ENCODE results near the gene GALNT16. TPM values are rescaled to one million over a fixed set of nuclear protein-coding genes. Genes with fewer than 3 reads are reported as not detected.

GALNT16 gene
- total RNA-seq, 1 donor from 2014 or later, result 0.96 TPM

- peak; percentile 69 for DNase-seq (ENCODE audit: low spot score)
Measured at GRCh38 chr14:69317102-69317755, 57.3 kb downstream of the GALNT16 start.

DNA sequence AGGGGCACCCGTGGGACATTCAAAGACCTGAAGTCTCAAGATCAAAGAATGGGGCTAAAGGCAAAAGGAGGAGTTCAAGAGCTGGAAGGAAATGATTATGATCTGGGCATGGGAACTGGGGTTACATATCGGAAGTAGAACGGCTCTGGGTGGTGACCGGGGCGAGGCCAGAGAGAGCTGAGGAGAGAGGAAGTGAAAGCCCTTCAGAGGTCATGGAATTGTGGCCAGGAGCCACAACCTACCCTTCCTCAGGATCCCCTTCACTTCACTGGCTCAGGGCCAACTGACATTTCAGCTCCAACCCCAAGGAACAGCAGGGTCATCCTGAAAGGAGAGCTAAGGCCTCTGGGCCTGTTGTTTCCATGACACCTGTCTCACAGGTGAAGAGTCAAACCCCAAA lies 57.8 kb downstream of the GALNT16 start:
- no peak for DNase-seq (ENCODE audit: low spot score)

GRCh38 chr14:69318241-69318640 lies 58.3 kb downstream of the GALNT16 start:
- no peak for DNase-seq (ENCODE audit: low spot score)

- no peak for DNase-seq (ENCODE audit: low spot score)
Measured at GRCh38 chr14:69318901-69319475, 59.0 kb downstream of the GALNT16 start.

DNA sequence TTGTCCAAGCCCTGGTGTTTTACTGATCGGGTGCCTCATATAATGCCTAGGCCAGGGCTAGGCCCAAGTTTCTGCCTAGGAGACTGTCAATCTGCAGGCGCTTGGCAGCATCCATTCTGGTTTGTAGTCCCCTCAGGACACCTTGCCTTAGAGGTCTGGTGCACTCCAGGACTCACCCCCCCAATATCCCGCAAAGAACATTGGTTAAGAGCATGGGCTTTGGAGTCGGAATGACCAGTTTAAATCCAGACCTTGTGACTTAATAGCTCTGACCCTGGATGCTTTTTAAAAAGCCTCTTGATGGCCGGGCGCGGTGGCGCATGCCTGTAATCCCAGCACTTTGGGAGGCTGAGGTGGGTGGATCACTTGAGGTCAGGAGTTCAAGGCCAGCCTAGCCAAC lies 60.0 kb downstream of the GALNT16 start:
- DNase-seq (ENCODE audit: low spot score), result no peak

GRCh38 chr14:69320581-69321365 lies 60.8 kb downstream of the GALNT16 start:
- no peak for DNase-seq (ENCODE audit: low spot score)

DNA sequence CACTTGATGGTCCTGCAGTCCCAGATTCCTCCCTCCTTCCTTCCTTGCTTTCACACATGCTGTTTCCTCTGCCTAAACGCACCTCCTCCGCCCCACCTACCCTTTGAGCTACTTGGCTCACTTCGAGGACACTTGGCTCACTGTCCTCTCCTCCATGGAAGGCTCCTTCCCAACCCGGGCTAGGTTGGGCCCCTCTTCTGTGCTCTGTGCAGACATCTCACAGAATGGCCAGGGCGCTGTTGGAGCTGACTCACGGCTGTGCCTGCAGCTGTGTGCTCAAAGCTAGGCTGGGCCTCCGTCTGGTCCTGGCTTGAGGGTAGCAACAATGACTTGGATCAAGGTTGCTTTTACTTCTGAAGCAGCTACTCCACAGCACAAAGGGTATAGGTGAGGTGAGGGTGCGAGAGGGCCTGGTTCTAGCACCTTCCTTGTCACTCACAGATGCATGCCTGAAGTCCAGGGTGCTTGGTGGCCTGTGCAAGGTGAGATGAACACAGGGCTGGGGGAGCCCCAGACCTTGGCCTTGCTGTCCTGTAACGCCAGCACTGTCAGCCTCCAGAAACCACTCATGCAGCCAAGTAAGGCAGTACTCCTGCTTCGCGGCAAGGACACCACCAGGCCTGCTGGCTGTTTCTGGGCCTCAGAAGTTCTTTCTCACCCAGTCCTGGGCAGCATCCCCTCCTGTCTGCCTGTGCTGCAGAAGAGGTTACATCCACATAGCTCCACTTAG lies 61.8 kb downstream of the GALNT16 start:
- DNase-seq (ENCODE audit: low spot score), result no peak

DNA sequence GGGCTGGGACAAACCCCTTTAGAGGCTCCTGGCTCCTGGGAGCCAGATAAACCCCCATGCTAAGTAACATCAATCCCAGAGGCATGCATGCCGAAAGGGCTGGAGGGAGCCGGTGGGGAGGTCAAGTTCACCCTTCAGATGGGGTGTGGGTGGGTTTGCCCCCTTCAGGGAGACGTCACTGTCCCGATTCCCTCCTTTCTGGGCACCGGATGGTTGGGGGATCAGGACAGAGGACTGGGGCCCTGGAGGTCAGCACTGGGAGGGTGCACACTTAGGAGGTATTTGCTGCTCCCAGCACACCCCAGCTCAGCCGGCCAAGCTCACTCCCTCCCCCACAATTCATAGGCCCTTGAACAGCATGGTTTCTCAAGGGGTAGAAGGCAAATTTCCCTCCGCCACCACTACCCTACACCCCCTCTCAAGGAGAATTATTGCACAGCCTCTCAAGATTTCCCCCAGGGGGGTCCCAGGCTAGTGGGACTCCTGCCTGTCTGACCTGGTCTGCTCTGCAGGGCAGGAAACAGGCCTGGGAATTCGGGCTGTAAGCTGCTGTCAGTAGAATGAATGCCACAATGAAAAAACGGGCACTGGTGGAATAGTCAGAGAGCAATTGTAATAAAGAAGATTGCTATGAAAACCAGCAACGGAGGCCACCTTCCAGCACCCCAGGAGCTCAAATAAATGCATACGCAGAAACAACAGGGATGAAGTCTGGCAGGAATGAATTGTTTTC lies 63.5 kb downstream of the GALNT16 start:
- no peak for DNase-seq (ENCODE audit: low spot score)

GRCh38 chr14:69323999-69324282 lies 64.0 kb downstream of the GALNT16 start:
- DNase-seq (ENCODE audit: low spot score), result no peak

- DNase-seq (ENCODE audit: low spot score), result no peak
Measured at GRCh38 chr14:69324341-69324931, 64.5 kb downstream of the GALNT16 start.

GRCh38 chr14:69325086-69325485 lies 65.1 kb downstream of the GALNT16 start:
- DNase-seq (ENCODE audit: low spot score), result no peak

DNA sequence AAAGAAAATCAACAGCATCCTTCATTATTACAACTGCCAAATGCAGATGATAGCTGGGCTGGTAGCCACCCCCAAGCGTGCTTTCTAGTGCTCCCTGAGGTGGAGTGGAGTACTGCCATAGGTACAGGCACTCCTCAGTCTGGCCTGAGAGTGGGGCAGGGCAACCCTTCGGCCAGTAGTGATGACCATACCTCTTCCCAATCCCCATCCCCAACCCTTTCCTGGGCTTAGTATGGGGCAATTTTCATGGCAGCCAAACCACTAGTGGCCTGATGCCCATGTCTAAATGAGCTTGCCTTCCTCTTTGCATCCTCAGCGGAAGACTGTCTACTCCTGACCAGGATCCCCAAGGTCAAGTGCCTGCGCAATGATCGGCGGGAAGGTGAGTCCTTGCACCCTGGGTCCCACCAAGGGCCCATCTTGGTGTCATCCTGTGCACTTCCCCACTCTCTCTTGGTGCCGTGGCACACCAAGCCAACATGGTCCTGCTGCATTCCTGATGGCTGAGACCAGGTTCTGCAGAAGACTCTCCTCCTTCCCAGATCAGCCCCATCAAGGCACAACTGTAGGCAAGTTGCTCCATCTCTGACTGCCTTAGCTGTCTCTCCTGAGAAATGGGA lies 65.8 kb downstream of the GALNT16 start:
- DNase-seq (ENCODE audit: low spot score), result no peak

DNA sequence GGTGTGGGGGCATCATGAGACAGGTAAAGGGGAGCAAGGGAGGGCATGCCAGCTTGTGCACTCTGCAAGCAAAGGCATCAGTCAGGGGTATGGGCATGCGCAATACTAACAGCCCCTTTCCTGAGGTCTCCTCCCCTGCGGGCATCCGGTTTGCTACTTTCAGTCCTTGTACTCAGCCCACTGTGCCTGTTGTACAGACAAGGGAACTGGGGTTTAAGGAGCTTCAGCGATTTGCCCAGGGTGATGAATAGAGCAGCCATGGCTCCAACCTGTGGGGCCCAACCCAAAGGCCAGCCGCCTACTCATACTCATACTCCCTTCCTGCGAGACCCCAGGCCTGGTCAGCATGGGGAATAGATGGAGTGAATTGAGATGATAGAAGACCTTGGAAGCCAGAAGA lies 66.7 kb downstream of the GALNT16 start:
- DNase-seq (ENCODE audit: low spot score), result no peak

- peak; percentile 27 for DNase-seq (ENCODE audit: low spot score)
Measured at GRCh38 chr14:69327507-69327906, 67.5 kb downstream of the GALNT16 start.

DNA sequence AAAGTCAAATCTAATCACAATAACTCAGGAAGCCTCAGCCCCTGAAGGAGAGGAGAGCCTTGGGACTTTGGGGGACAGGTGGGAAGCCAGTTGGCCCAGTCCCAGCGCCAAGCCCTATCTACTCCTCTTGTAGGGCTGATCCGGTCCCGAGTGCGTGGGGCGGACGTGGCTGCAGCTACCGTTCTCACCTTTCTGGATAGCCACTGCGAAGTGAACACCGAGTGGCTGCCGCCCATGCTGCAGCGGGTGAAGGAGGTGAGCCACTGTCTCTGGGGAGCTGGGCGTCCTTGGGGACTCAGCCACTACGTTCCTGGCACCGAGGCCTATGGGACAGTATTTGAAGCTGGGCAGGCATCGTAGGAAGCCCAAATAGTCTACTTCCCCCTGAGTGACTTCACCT lies 68.4 kb downstream of the GALNT16 start:
- no peak for DNase-seq (ENCODE audit: low spot score)

DNA sequence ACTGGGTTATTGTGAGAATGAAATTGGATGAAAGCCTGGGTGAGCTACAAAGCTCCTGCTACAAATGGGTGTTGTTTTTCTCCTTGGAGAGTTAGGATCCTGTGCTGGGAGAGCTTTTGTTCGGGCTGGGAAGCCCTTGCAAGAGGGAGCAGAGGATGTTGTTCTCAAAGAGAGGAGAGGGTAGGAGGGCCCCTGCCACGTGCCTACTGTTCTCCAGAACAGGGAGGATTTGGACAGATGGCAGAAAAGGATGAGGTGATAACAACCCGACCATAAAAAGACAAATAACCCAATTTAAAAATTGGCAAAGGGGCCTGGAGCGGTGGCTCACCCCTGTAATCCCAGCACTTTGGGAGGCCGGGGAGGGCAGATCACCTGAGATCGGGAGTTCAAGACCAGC lies 68.8 kb downstream of the GALNT16 start:
- DNase-seq (ENCODE audit: low spot score), result no peak

GRCh38 chr14:69331206-69331605 lies 71.2 kb downstream of the GALNT16 start:
- DNase-seq (ENCODE audit: low spot score), result no peak

GRCh38 chr14:69332782-69333395 lies 72.9 kb downstream of the GALNT16 start:
- no peak for DNase-seq (ENCODE audit: low spot score)

DNA sequence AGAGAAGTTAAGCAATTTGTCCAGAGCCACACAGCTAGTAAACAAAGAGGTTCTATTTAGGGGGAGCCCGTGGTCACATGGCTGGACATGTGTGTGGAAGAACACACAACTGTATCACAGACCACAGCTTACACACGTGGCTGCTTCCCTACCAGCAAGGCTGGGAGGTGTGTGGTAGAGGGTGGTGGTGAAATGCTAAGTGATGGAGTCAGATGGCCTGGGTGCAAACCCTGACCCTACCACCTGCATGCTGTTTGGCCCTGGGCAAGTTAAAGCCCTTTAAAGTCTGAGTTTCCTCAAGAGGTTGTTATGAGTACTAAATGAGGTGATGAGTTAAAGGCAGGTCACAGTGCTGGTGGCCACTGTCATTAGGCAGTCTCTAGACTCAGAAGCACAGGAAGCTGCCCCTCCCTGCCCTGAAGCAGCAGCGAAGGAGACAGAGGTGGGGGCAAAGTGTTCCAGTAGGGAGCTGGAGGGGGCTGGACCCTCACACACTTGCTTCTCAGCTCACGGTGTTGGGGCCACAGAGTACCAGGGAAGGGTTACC lies 73.9 kb downstream of the GALNT16 start:
- no peak for DNase-seq (ENCODE audit: low spot score)

GRCh38 chr14:69334576-69334975 lies 74.6 kb downstream of the GALNT16 start:
- no peak for DNase-seq (ENCODE audit: low spot score)

Measured in umbilical cord (tissue), 2 donors.